ENCODE results near the gene PRCP. TPM values are rescaled to one million over a fixed set of nuclear protein-coding genes. Genes with fewer than 3 reads are reported as not detected.

PRCP gene
- total RNA-seq, 1 donor from 2014 or later, result 52.2 TPM

DNA sequence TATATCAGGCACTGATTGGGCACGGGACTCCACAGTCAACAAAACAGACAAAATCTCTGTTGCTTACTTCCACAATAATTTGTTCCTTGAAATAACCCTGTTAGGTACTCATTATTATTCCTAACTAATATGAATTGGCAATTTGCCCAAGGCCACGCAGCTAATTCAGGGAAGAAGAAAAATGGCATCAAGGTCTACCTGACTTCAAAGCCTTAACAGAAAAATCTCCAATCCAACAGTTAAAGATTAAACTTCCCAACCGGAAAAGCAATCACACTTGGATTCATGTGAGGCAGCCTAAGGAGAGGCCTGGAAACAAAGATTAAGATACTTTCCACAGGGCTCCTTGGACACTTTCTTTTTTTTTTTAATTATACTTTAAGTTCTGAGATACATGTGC, 68.9 kb downstream of the PRCP start:
- no peak for DNase-seq (ENCODE audit: low spot score)

DNA sequence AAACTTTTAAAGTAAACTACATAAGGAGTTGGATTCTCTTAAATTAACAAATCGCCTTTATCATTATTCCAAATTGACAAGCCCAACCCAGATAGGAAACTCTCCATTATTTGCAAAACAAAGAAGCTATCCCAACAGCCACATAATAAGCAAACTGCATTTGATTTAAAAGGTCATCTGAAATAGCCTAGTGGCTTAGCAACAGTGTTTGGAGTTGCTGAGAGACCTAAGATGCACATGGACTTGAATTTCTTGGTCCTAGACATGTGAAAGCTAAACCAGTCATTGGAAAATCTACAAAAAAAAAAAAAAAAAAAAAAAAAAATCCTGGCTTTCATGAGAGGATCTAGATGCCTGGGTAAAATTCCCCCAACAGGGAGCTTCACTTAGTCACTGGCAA, 69.5 kb downstream of the PRCP start:
- no peak for DNase-seq (ENCODE audit: low spot score)

DNA sequence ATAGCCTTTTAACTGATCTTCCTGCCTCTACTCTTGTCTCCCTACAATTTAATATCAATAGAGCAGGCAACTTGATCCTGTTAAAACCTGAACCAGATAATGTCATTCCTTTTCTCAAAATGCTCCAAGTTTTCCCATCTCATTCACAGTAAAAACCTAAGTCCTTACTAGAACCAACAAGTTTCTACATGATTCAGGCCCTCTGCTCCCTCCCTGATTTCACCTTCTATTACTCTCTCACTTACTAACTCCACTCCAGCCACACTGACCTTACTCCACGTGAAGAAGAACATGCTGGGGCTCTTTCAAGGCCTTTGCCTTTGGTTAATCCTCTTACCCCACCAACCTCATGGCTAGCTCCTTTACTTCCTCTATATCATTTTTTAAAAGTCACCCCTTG, 71.1 kb downstream of the PRCP start:
- DNase-seq (ENCODE audit: low spot score), result no peak

DNA sequence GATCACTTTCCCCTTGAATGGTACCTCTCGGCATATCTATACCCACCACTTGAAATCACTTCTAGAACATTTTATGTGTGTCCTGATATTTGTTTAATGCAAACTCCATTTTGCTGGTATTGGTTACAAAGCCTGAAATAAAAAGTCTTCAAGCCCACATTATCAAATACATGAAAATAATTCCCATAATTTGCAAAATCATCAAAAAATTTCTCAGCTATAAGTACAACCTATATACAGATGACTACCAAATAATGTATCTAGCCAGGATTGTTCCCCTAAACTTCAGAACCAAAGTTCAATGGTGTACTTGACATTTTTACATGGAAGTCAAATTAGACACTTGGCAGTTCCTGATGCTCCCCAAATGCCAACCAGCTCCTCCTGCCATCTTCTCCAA, 71.8 kb downstream of the PRCP start:
- no peak for DNase-seq (ENCODE audit: low spot score)

DNA sequence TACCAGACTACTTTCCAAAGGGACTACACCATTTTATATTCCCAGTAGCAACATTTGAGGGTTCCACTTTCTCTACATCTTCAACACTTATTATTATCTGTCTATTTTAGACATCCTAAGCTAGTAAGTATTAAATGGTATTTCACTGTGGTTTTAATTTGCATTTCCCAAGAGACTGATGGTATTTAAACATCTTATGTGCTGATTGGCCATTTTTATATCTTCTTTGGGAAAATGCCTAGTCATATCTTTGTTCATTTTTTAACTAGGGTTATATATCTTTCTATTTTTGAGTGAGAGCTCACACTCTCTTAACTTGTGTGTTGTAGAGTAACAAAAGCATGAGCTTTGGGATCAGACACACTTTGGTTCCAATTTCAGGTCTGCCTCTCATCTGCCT, 73.7 kb downstream of the PRCP start:
- no peak for DNase-seq (ENCODE audit: low spot score)

DNA sequence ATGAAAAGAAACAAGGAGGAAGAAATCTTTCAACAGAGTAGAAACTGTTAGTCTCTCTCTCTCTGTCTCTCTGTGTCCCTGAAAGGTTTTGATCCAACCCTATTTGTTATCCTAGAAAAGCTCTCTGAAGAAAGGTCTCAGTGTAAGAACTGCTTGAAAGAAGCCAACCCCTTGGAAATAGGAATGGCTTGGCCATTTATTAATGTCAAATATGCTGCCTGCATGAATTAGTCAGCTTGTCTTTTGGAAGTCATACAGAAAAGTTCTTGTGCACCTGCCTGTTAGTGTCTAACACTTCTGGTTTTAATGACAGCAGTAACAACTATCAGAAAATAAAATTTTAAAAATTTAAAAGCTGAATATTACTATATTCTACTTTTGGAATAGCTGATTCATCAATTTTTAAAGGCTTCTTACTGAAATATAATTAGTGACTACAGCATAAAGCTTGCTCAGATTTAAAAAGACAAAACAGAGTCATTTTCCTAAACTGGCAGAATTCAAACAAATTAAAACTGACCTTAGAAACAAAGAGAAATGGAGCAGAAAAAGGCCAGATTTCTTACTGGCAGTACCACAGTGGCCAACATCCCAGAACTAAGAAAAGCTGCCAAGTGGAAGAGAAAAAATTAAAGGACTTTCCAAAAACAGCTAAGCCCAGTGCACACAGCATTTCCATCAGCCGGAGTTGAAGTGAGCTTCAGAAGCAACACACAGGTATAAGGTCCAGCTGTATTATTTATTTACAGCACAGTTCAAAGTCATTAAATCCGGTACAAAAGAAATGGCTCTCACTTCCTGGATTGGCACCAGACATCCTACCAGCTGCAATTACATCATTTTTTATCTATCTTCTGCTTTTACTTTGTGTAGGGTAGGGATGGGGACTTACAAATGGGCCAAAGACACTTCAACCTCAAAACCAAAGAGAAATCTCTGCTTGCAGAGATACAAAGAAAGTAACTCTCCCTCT, 76.3 kb downstream of the PRCP start:
- DNase-seq (ENCODE audit: low spot score), result no peak

DNA sequence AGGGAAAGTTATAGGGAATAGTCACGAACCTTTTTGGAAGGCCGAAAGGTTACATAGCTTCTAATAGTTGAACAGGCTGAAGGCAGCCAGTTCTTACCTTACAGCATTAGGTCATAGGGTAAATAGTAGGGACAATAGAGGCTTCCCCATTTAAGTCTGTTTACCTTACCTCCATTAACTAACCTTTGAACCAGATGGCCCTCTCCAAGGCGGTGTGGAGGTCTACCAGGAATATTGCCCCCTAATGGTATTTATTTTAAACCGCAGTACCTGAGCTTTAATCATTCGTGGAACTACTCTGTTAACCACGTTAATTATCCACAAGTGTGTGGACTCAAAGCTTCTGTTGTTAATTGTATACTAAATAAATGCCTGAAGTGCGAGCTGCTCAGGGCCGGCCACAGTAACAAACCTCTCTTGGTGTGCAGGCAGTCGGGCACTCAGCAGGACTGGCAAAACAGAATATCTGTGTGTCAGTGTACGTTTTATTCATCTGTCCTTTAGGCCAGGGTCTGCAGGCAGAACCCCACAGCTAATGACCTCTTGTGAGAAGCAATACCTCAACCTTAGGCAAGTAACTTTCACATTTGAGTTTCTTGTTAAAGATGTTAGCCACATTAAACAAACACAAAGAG, 81.7 kb downstream of the PRCP start:
- DNase-seq (ENCODE audit: low spot score), result no peak

DNA sequence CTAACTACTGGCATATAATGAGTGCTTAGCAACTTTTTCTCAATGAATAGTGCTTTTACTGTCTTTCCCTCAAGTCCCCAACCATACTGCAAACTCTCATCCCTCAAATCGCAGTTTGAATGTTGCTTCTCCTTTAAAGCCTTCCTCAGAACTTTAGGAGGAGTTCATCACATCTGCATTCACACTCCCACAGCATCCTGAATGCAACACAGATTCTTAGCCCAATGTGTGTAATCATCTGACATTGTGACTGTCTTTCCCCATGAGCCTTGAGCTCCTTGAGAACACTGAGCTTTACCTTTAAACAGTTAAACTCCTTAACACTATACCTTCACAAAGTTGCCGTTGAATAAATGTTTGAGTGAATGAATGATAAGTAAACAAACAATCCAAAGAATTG, 84.8 kb downstream of the PRCP start:
- DNase-seq (ENCODE audit: low spot score), result no peak

DNA sequence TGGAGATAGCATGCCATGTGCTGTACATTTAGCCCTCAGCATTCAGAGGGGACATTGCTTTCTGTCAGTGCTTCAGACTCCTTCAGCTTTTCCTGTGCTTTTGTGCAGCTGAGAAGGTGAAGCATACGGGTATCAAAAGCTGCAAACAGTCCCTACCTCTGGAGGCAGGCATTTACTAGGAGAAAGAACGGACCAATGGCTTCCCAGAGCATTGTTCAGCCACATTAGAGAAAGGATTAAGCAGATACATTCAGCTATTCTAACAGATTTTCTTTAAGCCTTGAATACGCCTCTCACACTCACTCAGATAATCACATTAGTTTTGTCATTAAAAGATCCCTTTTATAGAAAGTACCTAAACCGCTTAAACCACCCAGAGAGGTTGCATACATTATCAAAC, 85.9 kb downstream of the PRCP start:
- DNase-seq (ENCODE audit: low spot score), result no peak

DNA sequence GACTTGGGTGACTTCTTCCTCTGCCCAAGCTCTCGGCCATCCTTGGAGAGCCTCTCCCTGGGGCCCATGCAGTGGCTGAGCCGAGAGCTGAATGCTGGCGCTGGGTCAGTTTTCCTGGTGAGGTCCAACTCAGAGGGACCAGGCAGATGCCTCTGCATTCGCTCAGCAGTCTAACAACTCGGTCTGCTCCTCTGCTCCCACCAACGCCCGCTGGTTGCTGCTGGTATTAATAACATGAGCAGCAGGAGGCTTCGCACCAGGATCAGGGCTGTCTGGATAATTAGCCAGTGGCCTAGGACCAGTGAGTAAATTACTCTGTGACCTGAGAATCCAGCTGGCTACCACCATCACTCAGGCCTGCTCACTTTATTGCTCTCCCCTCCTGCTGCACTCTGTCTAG, 88.9 kb downstream of the PRCP start:
- no peak for DNase-seq (ENCODE audit: low spot score)

DNA sequence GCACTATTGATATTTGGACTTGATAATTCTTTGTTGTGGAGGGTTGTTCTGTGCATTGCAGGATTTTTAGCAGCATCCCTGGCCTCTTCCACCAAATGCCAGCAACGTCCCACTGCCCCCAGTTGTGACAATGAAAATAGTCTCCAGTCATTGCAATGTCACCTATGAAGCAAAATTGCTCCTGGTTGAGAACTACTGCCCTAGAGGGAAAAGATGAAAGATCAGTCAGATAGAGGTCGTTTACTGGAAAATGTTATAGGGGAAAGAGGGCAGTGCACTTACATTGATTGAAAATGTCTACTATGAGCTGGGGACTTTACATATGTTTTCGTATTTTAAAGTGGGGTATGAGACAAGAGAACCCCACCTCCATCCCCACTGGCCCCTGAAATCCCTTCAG, 89.5 kb downstream of the PRCP start:
- no peak for DNase-seq (ENCODE audit: low spot score)

DNA sequence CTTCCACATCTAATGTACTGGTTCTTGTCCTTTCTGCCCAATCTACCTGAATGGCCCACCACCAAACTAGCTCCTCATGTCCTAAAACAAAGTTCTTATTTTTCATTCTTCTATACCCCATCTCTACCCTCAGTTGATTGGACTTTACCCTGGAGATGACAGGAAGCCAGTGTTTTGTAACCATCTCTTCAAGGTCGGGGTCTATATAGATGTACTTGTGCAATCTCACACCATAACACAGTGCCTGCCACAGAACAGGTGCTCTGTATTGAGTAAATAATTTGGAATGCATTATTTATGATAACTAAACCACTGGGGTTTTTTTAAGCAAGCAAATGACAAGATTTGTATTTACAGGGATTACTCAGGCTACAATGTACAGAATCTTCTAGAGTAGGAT, 89.9 kb downstream of the PRCP start:
- no peak for DNase-seq (ENCODE audit: low spot score)

DNA sequence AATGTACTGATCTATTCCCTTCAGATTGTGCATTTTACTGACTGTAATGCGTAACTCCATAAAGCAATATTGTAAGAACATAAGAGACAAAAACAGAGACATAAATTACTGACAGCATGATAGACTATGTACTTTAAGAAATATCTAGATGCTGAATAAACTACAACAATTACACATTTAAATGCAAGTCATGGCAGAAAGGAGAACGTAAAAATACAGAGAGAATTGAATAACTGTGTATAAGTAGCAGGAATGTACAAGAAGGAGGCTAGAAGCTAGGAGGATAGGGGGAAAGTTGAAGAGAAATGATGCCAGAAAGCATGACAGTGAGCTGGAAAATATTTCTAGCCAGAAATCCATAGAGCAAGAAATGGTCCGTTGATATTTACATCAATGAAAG, 92.6 kb downstream of the PRCP start:
- DNase-seq (ENCODE audit: low spot score), result no peak

DNA sequence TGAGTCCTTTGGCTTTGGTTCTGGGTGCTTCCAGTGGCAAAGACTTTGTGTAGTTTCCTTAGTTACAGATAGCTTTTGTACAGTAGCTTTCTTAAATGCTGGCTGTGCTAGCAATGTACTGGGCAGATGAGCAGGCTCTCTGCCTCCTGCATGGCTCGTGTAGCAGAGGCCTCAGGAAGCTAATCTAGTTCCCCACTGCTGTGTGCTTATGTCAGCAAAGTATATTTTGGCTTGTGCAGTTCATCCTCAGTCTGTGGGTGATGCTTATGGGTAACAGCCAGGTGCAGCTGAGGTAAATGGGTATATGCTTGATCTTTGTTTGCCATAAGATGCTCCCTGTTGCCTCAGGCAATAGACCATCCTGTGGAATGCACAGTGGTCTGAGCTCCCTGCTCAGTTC, 97.5 kb downstream of the PRCP start:
- peak; percentile 13 for DNase-seq (ENCODE audit: low spot score)

DNA sequence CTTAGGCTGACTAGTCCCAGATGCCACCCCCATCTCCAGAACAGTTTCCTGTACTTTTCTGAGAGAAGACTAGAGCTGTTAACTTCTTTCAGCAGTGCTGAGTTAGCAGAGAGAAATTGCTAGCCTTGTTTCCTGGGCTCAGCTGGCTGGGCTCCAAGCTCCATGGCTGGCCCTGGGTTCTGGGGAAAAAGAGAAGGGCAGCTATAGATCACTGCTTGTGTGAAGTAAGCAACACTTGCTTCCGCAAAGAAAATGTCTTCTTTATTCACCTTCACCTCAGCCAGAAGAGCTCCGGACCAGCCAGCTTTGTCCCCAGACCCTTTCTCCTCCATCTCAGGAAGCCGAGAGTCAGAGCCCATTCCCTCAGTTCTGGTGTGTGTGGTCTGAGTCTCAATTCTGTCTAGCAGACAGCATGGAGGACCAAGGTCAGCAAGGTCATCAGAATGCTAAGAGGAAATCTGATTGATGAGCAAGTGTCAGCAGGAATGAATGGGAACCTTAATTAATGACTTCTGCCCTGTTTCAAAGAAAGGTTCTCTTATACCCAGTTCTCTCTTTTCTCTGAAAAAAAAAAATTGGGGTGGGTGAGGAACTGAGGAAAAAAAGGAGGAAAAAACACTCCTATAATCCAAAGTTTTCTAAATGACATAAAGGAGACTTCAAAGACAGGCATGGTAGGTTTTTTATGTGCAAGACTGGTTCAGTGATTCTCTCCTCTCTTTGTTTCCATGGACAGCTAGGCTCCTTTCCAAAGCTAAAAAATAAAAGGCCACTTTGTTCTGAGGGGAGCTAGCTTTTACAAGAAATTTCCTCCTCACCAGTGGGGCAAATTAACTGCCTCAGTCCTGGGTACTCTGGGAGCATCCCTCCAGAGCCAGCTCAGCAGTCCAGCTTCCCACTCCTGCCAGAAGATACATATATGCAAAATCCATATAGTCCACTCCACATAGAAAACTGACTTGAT, 103.0 kb downstream of the PRCP start:
- peak; percentile 30 for DNase-seq (ENCODE audit: low spot score)

DNA sequence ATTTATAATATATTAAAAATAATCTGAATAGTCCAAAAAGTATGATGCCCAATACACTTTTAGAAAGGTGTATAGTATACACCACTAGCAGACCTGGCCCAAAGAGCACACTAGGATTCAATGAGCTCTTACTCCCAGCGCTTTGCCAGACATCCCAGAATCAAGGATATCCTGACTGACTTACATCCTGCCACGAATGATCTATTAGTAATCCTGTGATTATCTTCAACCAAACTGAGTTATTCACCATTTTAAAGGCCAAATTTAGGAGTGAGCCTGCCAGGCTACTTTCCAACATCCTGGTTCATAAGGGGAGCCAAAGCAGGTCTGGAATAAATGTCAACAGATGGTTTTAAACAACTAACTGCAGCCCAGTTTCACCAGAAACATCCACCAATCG, 105.7 kb downstream of the PRCP start:
- no peak for DNase-seq (ENCODE audit: low spot score)

DNA sequence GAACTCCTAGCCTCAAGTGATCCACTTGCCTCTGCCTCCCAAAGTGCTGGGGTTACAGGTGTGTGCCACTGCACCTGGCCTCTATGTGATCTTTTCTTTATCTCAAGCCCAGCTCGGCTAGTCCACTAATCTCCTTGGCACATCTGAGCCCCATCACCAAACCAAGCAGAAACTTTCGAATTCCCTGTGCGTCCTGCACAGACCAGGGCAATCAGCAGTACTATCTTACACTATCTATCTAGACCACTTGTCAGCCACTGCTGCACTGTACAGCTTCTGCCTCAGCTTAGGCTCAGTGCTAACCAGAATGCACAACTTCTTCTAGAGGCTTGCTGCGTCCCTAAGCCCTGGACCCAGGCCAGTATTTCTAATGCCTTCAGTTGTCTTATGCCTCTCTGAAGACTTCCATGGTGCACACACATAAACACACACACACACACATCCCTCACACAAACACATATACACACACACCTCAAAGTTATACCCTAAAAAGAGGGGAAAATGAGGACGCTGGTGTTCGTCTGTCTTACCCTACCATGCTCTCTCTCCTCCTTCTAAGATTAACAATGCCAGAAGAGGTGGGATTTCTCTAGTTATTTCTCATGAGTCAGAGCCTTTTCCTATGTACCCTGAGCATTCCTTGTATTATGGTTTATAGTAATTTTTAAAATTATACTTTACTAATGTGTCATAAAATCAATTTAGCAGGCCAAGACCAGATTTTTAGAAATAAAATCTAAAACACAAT, 107.2 kb downstream of the PRCP start:
- DNase-seq (ENCODE audit: low spot score), result no peak

DNA sequence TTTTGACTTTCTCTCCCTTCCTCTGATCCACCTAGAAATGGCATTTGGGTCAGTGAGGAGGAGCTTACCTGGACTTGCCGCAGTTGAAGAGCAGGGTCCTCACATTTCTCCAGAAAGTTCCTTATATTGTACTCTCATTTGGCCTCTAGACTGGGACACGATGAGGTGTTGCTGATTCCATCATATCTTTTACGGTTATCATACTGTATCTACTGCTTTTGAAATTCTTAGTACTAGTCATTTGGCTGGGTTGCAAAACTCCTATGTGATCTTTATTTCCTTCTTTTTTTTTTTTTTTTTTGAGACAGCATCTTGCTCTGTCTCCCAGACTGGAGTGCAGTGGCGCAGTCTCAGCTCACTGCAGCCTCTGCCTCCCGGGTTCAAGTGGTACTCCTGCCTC, 107.9 kb downstream of the PRCP start:
- no peak for DNase-seq (ENCODE audit: low spot score)

DNA sequence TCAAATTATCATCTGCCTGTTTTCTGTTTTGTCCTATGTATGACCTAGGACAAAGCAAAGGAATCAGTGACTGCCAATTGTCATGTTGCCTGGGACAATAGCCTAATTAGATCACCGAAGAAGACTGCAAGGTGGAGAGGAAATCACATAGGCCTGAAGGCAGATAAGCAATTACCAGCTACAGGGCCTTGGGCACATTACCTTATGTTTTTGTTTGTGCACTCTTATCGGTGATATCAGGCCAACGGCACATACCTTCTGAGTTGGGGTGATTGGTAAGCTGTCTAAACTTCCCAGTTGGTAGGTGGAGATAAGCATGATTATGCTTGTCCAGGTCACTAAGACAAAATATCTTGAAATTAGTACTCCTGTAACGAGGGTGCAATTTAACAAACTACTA, 108.5 kb downstream of the PRCP start:
- DNase-seq (ENCODE audit: low spot score), result peak; percentile 13

DNA sequence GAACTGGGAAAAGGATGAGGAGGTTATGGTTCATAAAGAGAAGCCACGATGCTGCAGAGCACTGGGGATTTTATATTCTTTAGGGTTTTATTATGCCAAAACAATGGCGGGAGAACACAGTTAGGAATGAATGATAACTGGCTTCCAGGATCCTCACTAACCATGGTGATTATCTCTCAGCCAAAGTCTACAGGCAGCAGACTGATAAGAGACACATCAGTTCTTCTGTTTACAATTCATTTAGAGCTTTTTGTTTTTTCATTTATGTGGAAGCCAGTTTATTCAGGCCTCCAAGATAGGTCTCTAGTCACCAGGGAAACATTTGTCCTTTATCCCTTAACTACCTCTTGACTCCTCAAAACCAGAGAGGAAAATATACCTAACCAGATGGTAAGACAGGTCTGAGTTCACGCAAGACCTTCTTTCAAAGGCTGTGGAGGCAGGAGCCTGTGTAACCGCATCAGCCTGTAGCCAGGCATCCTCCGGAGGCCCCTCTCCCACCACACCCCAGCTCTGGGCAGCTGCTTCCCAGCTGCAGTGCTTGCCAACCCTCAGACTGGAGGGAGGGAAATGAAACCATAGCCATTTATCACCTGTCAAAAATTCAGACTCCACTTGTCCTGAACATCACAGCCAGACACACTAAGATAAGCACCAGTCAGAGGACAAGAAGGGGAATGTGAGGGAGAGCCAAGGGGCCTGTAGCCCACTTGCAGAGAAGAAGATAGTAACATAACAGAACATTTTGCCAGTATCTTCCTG, 109.3 kb downstream of the PRCP start:
- DNase-seq (ENCODE audit: low spot score), result peak; percentile 51

DNA sequence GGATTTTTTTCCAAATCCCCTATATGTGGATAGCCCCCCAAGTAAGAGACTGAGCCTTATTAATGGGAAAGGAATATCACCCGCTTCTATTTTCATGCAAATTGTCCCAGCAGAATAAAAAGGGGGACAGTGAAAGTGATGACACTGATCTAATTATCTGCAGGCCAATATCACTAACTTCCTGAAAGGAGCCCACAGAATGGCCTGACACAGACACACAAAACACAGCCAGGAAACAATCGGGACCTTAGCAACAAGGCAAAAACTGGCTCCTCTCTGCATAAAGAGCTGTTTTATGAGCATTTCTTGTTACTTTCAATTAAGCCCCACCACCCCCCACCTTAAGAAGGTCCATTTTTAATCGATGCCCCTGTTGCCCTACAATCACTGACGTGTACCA, 112.2 kb downstream of the PRCP start:
- no peak for DNase-seq (ENCODE audit: low spot score)

All from umbilical cord (tissue), 2 donors.